Hepatocyte (in vitro differentiated cells): ENCODE data around the gene SRSF10. TPM values are rescaled to one million over a fixed set of nuclear protein-coding genes. Genes with fewer than 3 reads are reported as not detected.
A peak's percentile ranks its signal among the peaks of the same experiment; 100 is the strongest.

ENCODE experiments used
- DNase-seq: peaks from one replicate; pipeline ENCODE4 v3.0.0-alpha.2; 2016; ENCODE audit warnings: low spot score
- H2AFZ ChIP-seq: fragments of 200-600 bp; sonication (generic); 2 replicates; pipeline ENCODE4 v1.6.0; 2016; ENCODE audit warnings: antibody characterized with exemption, mild to moderate bottlenecking
- H3K27ac ChIP-seq: fragments of 200-600 bp; sonication (generic); 2 replicates; pipeline ENCODE4 v1.5.1; 2016; ENCODE audit warnings: mild to moderate bottlenecking
- H3K27me3 ChIP-seq: fragments of 200-600 bp; sonication (generic); 2 replicates; pipeline ENCODE4 v1.6.1; 2016
- H3K36me3 ChIP-seq: fragments of 200-600 bp; sonication (generic); replicated peaks from 2 replicates; pipeline ENCODE4 v1.5.1; 2016; ENCODE audit warnings: low read depth; ENCODE audit not compliant: insufficient read depth
- H3K4me1 ChIP-seq: fragments of 200-600 bp; sonication (generic); 2 replicates; pipeline ENCODE4 v1.5.1; 2016; ENCODE audit warnings: mild to moderate bottlenecking, moderate library complexity; ENCODE audit not compliant: insufficient read depth
- H3K4me2 ChIP-seq: fragments of 200-600 bp; sonication (generic); 2 replicates; pipeline ENCODE4 v1.6.0; 2016
- H3K4me3 ChIP-seq: fragments of 200-600 bp; sonication (generic); 2 replicates; pipeline ENCODE4 v1.5.1; 2016; ENCODE audit warnings: mild to moderate bottlenecking
- H3K79me2 ChIP-seq: fragments of 200-600 bp; sonication (generic); 2 replicates; pipeline ENCODE4 v1.6.0; 2017; ENCODE audit warnings: mild to moderate bottlenecking
- H3K9me2 ChIP-seq: fragments of 200-600 bp; sonication (generic); replicated peaks from 2 replicates; pipeline ENCODE4 v1.6.0; 2017; ENCODE audit warnings: mild to moderate bottlenecking; ENCODE audit not compliant: insufficient read depth
- H3K9me3 ChIP-seq: fragments of 200-600 bp; sonication (generic); 2 replicates; pipeline ENCODE4 v1.5.1; 2016; ENCODE audit warnings: low read depth, mild to moderate bottlenecking
- H4K20me1 ChIP-seq: fragments of 200-600 bp; sonication (generic); 2 replicates; pipeline ENCODE4 v1.6.0; 2016; ENCODE audit warnings: mild to moderate bottlenecking; ENCODE audit not compliant: insufficient read depth, poor library complexity, severe bottlenecking
- CTCF ChIP-seq: fragments of 200-600 bp; sonication (generic); IDR thresholded peaks from 2 replicates; pipeline ENCODE4 v1.5.1; 2016; ENCODE audit warnings: antibody characterized with exemption, mild to moderate bottlenecking; ENCODE audit not compliant: poor library complexity
- EZH2 ChIP-seq: fragments of 200-600 bp; sonication (generic); IDR thresholded peaks from 2 replicates; pipeline ENCODE4 v1.6.1; 2016; ENCODE audit warnings: antibody characterized with exemption, mild to moderate bottlenecking, borderline replicate concordance
- EZH2phosphoT487 ChIP-seq: fragments of 200-600 bp; sonication (generic); IDR thresholded peaks from one replicate; pipeline ENCODE4 v1.6.1; 2018; ENCODE audit warnings: antibody characterized with exemption, mild to moderate bottlenecking, low read depth, moderate library complexity; ENCODE audit not compliant: unreplicated experiment, severe bottlenecking
- WGBS: methylation state at CpG from one replicate; pipeline ENCODE4 v1.1.6; 2016; ENCODE audit warnings: low lambda C conversion rate; ENCODE audit errors: missing lambda C conversion rate; 5-methylcytosine and 5-hydroxymethylcytosine counted together
- polyA plus RNA-seq: library from polyadenylated mRNA; unstranded; fragments of >200 nt; fragmentation: Nextera tagmentation; extraction: Ambion mirVana; gene quantifications from 2 replicates; pipeline ENCODE4 v1.2.1, GENCODE V29; 2016
- total RNA-seq: library from RNA; depleted of rRNA; stranded (reverse); fragments of >200 nt; gene quantifications from 2 replicates; pipeline ENCODE4 v1.2.3, GENCODE V29; 2014

The SRSF10 gene
- total and polyA plus RNA-seq, 2 experiments from 2014 or later = 113 to 125 TPM

DNA sequence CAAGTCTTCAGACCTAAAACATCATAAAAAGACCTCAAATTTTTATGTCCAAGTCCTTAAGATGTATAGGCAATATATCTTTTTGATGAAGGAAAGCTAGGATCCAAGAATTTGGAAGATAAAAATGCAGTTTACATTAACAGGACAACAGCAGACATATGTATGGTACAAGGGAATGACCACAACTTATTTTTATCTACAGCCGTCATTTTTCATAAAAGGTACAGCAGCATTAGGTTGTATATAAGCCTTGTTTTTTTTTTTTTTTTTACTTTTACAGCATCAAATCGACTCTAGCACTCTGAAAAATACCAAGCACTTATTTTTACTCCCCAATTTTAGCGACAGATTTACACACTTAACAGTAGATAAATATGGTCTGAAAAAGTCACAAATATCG is 1.3 kb downstream of the SRSF10 start:
- H3K27me3 ChIP-seq = no peaks in the 10 kb centered on the region
- 9% methylated on average over 4 of the region's 4 CpGs for WGBS
- H3K4me1 ChIP-seq = peaks cover 31% of the 10 kb centered on the region
- peak overlapping the region; percentile 98 for H3K27ac ChIP-seq
- H4K20me1 ChIP-seq = peaks cover 57% of the 10 kb centered on the region
- H2AFZ ChIP-seq = no peak overlapping the region
- H3K9me2 ChIP-seq = no peaks in the 10 kb centered on the region
- H3K9me3 ChIP-seq = no peaks in the 10 kb centered on the region
- DNase-seq = no peak
- peak overlapping the region; percentile 62 for H3K4me3 ChIP-seq
- TF ChIP-seq EZH2 (no peak), EZH2phosphoT487 (no peak), CTCF (no peak)
- peak overlapping the region; percentile 86 for H3K4me2 ChIP-seq
- H3K36me3 ChIP-seq = no peaks in the 10 kb centered on the region
- peaks cover 62% of the 10 kb centered on the region for H3K79me2 ChIP-seq

GRCh38 chr1:23977854-23978191 is 2.3 kb downstream of the SRSF10 start:
- Histone ChIP-seq H2AFZ (no peak overlapping the region), H4K20me1 (peaks cover 65% of the 10 kb centered on the region), H3K27me3 (no peaks in the 10 kb centered on the region), H3K4me1 (peaks cover 31% of the 10 kb centered on the region), H3K9me2 (no peaks in the 10 kb centered on the region), H3K4me2 (peak overlapping the region; percentile 86), H3K36me3 (no peaks in the 10 kb centered on the region), H3K79me2 (peaks cover 72% of the 10 kb centered on the region), H3K9me3 (no peaks in the 10 kb centered on the region), H3K4me3 (peak overlapping the region; percentile 62), H3K27ac (no peak overlapping the region)
- WGBS = 73% methylated on average over 1 of the region's 1 CpG
- no peak for DNase-seq
- TF ChIP-seq EZH2phosphoT487 (no peak), EZH2 (no peak), CTCF (no peak)

- Histone ChIP-seq H3K27ac (no peak overlapping the region), H4K20me1 (peaks cover 66% of the 10 kb centered on the region), H2AFZ (no peak overlapping the region), H3K4me2 (peak overlapping the region; percentile 86), H3K79me2 (peaks cover 77% of the 10 kb centered on the region), H3K4me3 (no peak overlapping the region), H3K9me2 (no peaks in the 10 kb centered on the region), H3K36me3 (no peaks in the 10 kb centered on the region), H3K9me3 (no peaks in the 10 kb centered on the region), H3K27me3 (no peaks in the 10 kb centered on the region), H3K4me1 (peaks cover 31% of the 10 kb centered on the region)
- no peak for DNase-seq
- no peak for TF ChIP-seq CTCF
- TF ChIP-seq EZH2 = no peak
- no peak for TF ChIP-seq EZH2phosphoT487
- 67% methylated on average over 4 of the region's 4 CpGs for WGBS
These were observed 2.8 kb downstream of the SRSF10 start for GRCh38 chr1:23977187-23977853.
